ENCODE results near the gene CELSR1. TPM values are rescaled to one million over a fixed set of nuclear protein-coding genes. Genes with fewer than 3 reads are reported as not detected.

Gene CELSR1
- total RNA-seq, 2 donors from 2014 or later = 24.2 to 38.2 TPM

DNA sequence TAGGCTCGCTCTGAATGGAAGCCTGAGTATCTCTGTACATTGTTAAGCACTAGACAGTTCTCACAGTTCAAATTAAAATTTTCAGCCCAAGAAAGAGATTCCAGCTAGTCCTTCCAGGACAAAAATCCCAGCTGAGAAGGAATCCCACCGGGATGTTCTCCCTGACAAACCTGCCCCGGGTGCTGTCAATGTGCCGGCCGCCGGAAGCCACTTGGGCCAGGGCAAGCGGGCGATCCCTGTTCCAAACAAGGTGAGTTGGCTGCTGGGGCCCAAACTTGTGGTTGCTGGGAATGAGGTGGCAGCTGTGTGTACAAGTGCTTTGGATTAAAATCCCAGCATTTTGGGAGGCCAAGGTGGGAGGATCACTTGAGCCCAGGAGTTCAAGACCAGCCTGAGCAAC, 225.4 kb downstream of the CELSR1 start:
- Histone ChIP-seq H3K4me3 (no peak overlapping the region), H3K27me3 (replicated peaks; ENCODE audit: insufficient read depth) (no peaks in the 10 kb centered on the region), H3K9me3 (no peaks in the 10 kb centered on the region), H3K27ac (no peak overlapping the region), H3K4me1 (replicated peaks) (no peaks in the 10 kb centered on the region), H3K36me3 (no peaks in the 10 kb centered on the region)
- no peak for TF ChIP-seq CTCF (IDR thresholded peaks at IDR 0.05)
- no peak for TF ChIP-seq POLR2A (IDR thresholded peaks at IDR 0.05)
- no peak for TF ChIP-seq POLR2AphosphoS5 (IDR thresholded peaks at IDR 0.05)
- 98% methylated on average over 8 of the region's 8 CpGs for WGBS
- DNase-seq (ENCODE audit: low spot score) = no peak
- intact Hi-C loops (cut with DNase I) = loop anchor here (5.0 kb wide), 1 partner anchor 315 kb away; no protein-coding TSS in a partner anchor

Other genes starting within 250 kb of the CELSR1 start
- 1 to 10 TPM in 1 of 2 donors, under 1 TPM in 1; 0.46 to 4.8 TPM for gene GTSE1, start 240.8 kb downstream of the CELSR1 start, total RNA-seq
- gene TRMU, start 201.9 kb downstream of the CELSR1 start, total RNA-seq = 10 to 100 TPM; 35.1 to 52.9 TPM
- 10 to 100 TPM; 12.1 to 20.2 TPM for gene GRAMD4, start 82.8 kb upstream of the CELSR1 start, total RNA-seq
- 10 to 100 TPM; 10.2 to 18.0 TPM for gene CERK, start 200.6 kb upstream of the CELSR1 start, total RNA-seq
- 10 to 100 TPM; 16.0 to 30.7 TPM for gene TBC1D22A, start 225.0 kb upstream of the CELSR1 start, total RNA-seq